NCI-H1930 (cell line): ENCODE measurements around the gene IL12A.

ENCODE experiments used
- DNase-seq, 2 experiments: peaks; one replicate each; lab custom pipeline; 2025; lab: John Stamatoyannopoulos, UW

The IL12A gene

GRCh38 chr3:159989973-159990846 lies 1.6 kb downstream of the IL12A start:
- no peak for DNase-seq

GRCh38 chr3:159991591-159991990 lies 3.0 kb downstream of the IL12A start:
- DNase-seq, result no peak

GRCh38 chr3:159992589-159992988 lies 4.0 kb downstream of the IL12A start:
- DNase-seq, result no peak

GRCh38 chr3:159994182-159994581 lies 5.5 kb downstream of the IL12A start:
- DNase-seq, result no peak

- no peak for DNase-seq
Measured at GRCh38 chr3:159995091-159995490, 6.5 kb downstream of the IL12A start.

- no peak for DNase-seq
Measured at GRCh38 chr3:159996018-159996417, 7.4 kb downstream of the IL12A start.

DNA sequence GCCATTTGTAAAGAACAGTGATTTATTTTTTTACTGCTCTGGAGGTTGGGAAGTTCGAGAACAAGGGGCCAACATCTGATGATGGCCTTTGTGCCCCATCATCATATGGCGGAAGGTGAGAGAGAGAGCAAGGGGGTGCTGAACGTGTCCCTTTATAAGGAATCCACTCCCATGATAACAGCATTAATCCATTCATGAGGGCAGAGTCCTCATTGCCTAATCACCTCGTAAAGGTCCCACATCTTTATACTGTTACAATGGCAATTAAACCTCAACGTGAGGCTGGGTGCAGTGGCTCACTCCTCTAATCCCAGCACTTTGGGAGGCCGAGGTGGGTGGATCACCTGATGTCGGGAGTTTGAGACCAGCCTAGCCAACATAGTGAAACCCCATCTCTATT lies 8.3 kb downstream of the IL12A start:
- DNase-seq, result no peak

- DNase-seq, result no peak
Measured at GRCh38 chr3:160001148-160001760, 12.6 kb downstream of the IL12A start.

DNA sequence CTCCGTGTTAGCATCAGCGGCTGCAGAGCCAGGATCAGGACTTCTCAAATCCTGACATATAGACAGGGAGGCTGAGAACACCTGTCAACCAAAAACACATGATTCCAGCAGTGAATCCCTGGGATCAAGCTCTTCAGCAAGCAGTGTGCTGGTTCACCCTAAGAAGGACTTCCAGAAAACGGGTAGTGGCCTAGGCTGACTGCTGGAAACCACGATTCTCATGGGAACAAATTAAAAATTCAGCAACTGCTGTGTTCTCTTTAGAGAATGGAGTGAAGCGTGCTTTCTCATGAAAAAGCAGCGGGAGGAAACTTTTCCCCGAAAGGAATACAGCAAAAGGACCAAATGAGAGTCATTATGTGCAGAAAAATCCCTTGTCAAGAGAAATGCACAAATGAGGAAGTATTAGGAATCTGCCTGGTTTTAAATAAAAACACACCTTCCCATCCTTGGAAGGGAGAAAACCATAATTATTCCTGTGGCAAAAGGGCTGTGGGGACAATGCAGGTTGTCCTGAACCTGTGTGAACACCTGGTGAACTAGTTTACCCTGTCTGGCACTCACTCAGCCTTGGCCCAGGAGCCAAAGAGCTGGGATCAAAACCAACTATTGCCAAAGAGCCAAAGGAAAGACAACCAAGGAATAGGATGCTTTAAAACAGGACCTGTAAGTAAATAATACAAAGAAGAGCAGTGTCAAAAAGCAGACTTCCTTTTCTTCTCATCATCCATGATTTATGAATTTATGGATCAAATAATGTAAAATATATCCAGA lies 13.4 kb downstream of the IL12A start:
- no peak for DNase-seq

GRCh38 chr3:160003520-160004128 lies 15.0 kb downstream of the IL12A start:
- DNase-seq, result peak in 1 of 2 experiments; percentile 15

DNA sequence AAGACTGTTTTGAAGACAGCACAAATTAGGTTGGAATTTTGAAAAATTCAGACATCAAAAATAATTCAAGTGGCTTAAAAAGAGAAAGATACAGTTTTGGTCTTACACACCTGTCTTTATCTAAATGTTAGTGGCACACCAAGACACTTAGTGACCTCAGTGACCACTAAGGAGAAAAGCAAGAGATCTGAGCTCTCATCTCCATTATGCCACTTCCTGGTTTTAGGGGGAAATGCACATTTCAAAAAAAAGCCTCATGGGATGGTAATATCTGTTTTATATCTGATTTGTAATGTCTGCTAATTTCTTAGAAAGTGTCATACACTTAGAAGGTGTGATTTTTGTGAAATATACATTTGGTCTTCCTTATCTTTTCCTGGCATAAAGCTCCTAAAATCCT lies 16.4 kb downstream of the IL12A start:
- DNase-seq, result no peak

- peak; percentile 19 to 38 for DNase-seq
Measured at GRCh38 chr3:160006282-160007163, 17.9 kb downstream of the IL12A start.

GRCh38 chr3:160008961-160009360 lies 20.3 kb downstream of the IL12A start:
- DNase-seq, result no peak

GRCh38 chr3:160009525-160009924 lies 20.9 kb downstream of the IL12A start:
- no peak for DNase-seq

DNA sequence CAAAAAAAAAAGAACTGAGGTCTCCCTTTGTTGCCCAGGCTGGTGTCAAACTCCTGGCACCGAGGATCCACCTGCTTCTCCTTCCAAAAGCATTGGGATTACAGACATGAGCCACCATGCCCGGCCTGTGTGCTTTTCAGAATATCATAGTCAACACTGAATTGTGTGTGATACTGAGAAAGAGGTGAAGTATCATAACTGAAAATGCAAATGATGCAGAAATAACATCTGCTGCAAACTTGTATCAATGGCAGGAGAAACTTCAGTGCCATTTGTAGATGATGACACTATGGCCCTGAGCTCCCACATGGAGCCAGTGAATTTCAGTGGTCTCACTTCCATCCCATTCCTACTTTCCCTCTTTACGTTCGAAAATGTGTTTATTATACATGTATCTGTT lies 21.9 kb downstream of the IL12A start:
- DNase-seq, result no peak

DNA sequence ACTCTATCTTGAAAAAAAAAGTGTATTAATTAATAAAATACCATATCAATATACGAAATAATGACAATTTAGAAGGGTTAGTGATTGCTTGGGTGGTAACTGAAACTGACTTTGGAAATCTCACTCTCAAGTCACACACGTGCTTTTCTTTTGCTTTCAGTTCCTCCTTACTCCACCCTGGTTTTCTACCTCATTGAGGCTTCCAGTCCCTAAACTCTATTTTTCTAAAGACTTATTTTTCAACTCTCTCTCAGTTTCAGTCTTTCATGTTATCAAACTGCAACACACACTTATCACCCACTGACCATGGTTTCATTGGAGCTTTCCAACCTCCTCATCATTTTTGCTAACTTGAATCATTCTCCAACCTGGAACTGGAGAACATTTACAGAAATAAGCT lies 23.5 kb downstream of the IL12A start:
- no peak for DNase-seq

GRCh38 chr3:160016972-160017371 lies 28.3 kb downstream of the IL12A start:
- no peak for DNase-seq

DNA sequence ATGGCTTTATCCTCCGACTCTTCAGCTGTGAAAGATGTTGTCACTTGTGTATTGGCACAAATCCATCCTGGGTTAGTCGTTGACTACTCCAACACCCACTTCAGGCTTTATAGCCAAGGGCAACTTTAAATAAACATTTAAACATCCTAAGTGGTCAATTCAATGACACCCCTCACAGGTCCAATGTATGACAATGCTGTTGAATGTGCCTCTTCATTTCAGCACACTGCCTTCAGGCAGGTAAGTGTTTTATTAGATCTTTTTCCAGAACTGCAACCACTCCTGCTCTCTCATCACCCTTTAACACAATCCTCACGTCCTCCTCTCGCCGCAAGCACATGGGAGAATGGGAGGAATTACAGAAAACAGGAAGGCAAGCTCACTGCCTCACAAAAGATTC lies 30.3 kb downstream of the IL12A start:
- DNase-seq, result no peak

DNA sequence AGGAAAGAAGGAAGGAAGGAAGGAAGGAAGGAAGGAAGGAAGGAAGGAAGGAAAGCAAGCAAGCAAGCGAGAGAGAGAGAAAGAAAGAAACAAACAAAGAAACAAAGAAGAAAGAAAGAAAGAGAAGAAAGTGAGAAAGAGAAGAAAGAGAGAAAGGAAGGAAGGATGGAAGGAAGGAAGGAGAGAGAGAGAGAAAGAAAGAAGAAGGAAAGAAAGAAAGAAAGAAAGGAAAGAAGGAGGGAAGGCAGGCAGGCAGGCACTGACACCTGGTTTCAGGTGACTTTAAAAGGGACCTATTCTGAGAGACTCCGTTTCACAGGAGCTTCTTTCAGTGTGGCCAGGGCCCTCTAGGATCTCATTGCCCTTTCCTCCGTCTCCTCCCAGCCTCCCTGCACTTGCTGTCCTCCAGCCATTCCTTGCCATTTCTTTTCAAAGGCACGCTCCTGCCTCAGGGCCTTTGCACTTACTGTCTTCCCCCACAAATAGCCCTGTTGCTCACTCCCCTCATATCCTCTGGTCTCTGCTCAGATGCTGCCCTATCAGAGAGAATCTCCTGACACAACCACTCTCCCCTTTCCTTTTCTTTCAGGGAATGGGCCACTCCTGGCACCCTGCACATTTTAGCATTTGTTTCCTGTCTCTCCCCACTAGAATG lies 31.5 kb downstream of the IL12A start:
- no peak for DNase-seq

DNA sequence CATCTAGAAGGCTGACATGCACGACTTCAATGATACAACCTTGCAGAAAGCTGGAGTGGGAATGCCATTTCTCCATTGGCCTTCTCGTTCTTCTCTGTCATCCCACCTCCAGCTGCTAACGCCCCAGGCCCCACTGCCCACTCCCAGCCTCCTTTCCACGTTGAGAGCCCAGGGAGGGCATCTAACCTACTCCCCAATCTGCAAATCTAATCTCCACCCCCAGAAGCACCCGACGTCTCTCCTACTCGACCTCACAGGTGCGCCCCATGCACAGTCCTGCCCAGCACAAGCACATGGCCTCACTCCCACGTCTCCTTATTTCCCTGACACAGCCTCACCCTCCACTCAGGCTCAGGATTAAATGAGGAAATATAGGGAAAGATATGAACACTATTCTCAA lies 33.4 kb downstream of the IL12A start:
- no peak for DNase-seq

- DNase-seq, result no peak
Measured at GRCh38 chr3:160023476-160023875, 34.8 kb downstream of the IL12A start.
